HL-60 (cell line): ENCODE measurements around the gene SF3A2.

ENCODE experiments used
- DNase-seq, 2 experiments: peaks; one replicate each; pipeline ENCODE4 v3.0.0-alpha.2; 2010 to 2020; ENCODE audit warnings: low read depth in 1 of 2, low spot score in 1 of 2
- H3K27ac ChIP-seq: fragments of 250-450 bp; sonication (Bioruptor Pico); replicated peaks from 2 replicates; pipeline ENCODE4 v1.5.1; 2020; ENCODE audit warnings: mild to moderate bottlenecking, moderate library complexity
- H3K27me3 ChIP-seq: fragments of 250-450 bp; sonication (Bioruptor Pico); 2 replicates; pipeline ENCODE4 v1.5.1; 2021; ENCODE audit warnings: mild to moderate bottlenecking, moderate library complexity; ENCODE audit not compliant: insufficient read depth, poor library complexity, severe bottlenecking
- H3K4me3 ChIP-seq: replicated peaks from 2 replicates; pipeline ENCODE4 v1.5.1; 2011; ENCODE audit warnings: mild to moderate bottlenecking, control low read depth, low read length; ENCODE audit not compliant: insufficient read depth
- CTCF ChIP-seq: IDR thresholded peaks from one replicate; pipeline ENCODE4 v1.5.1; 2011; ENCODE audit warnings: low read length, control low read depth, inconsistent platforms; ENCODE audit not compliant: insufficient read depth
- GABPA ChIP-seq: IDR thresholded peaks from 2 replicates; pipeline ENCODE4 v1.6.1; 2012; ENCODE audit warnings: low read depth
- POLR2AphosphoS5 ChIP-seq: IDR thresholded peaks from 2 replicates; pipeline ENCODE4 v1.6.1; 2012; ENCODE audit warnings: low read depth
- REST ChIP-seq: IDR thresholded peaks from 2 replicates; pipeline ENCODE4 v1.6.1; 2012; ENCODE audit warnings: low read depth; ENCODE audit not compliant: insufficient replicate concordance
- SPI1 ChIP-seq: IDR thresholded peaks from 2 replicates; pipeline ENCODE4 v1.6.1; 2012; ENCODE audit warnings: low read depth, mild to moderate bottlenecking, borderline replicate concordance

The SF3A2 gene

GRCh38 chr19:2239771-2240770 lies 3.4 kb downstream of the SF3A2 start:
- peak overlapping the region; percentile 78 for H3K4me3 ChIP-seq
- TF ChIP-seq REST (no peak), POLR2AphosphoS5 (no peak), GABPA (no peak), SPI1 (no peak), CTCF (no peak)
- peak in 1 of 2 experiments; percentile 51 for DNase-seq
- no peaks in the 10 kb centered on the region for H3K27me3 ChIP-seq
- H3K27ac ChIP-seq: peak overlapping the region; percentile 98

- TF ChIP-seq POLR2AphosphoS5: no peak
- TF ChIP-seq REST: no peak
- TF ChIP-seq GABPA: no peak
- DNase-seq: no peak
- H3K27ac ChIP-seq: no peak overlapping the region
- no peaks in the 10 kb centered on the region for H3K27me3 ChIP-seq
- no peak overlapping the region for H3K4me3 ChIP-seq
These were observed 4.5 kb downstream of the SF3A2 start for GRCh38 chr19:2240881-2241760.

- DNase-seq: no peak
- Histone ChIP-seq H3K27ac (no peak overlapping the region), H3K4me3 (no peak overlapping the region), H3K27me3 (no peaks in the 10 kb centered on the region)
- no peak for TF ChIP-seq REST
- no peak for TF ChIP-seq GABPA
- no peak for TF ChIP-seq POLR2AphosphoS5
These were observed 5.5 kb downstream of the SF3A2 start for GRCh38 chr19:2242092-2242537.
